GM19324 (cell line): ENCODE measurements around the gene FN3KRP.
A peak's percentile ranks its signal among the peaks of the same experiment; 100 is the strongest.

Source experiments
- ATAC-seq: cut with Tn5 transposase; IDR thresholded peaks from one replicate; pipeline ENCODE4 v1.9.1; 2021; ENCODE audit warnings: mild to moderate bottlenecking, moderate library complexity; ENCODE audit not compliant: unreplicated experiment, low FRiP score

FN3KRP gene

DNA sequence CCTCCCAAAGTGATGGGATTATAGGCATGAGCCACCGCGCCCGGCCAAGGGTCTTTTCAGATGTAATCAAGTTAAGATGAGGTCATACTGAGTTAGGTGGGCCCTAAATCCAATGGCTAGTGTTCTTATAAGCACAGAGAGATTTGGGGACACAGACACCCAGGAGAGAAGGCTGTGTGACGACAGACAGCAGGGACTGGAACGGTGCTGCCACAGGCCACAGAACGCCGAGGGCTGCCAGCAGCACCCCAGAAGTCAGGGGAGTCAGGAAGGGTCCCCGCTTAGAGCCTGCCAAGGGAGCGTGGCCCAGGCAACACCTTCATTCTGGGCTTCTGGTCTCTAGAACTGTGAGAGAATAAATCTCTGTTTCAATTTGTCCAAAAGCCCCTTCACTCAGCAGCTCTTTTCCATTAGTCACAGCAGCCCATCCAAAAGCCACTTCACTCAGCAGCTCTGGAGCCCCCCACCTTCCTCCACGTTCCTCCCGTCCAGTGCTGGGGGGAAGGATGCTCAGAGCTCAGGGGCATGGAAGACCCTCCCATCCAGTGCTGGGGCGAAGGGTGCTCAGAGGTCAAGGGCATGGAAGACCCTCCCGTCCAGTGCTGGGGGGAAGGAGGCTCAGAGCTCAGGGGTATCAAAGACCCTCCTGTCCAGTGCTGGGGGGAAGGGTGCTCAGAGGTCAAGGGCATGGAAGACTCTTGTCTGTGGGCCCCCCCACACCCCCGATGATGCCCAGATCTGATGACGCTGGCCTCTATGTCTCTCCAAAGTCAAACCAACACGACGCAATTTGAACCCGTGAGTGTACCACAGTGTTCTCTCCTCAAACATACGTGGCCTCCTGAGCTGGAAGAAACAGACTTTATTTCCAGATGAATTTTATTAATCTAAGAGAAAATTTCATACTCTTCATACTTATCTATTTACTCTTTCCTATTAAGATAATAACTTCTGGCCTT, 29.9 kb upstream of the FN3KRP start:
- no peak for ATAC-seq

- ATAC-seq = no peak
Measured at GRCh38 chr17:82687375-82687861, 29.1 kb upstream of the FN3KRP start.

DNA sequence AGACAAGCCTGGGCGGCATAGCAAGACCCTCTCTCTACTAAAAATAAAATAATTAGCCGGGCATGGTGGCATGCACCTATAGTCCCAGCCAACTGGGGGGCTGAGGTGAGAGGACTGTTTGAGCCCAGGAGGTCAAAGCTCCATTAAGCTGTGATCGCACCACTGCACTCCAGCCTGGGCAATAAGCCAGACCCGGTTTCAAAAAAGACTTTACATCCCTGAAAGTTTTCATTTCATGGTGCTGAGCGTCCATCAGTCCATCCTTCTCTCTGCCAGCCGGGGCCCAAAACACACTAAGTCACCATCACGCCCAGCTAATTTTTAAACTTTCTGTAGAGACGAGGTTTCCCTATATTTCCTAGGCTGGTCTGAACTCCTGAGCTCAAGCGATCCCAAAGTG, 28.6 kb upstream of the FN3KRP start:
- ATAC-seq = no peak

GRCh38 chr17:82689077-82689476, 27.4 kb upstream of the FN3KRP start:
- ATAC-seq = no peak

GRCh38 chr17:82690786-82691489, 25.6 kb upstream of the FN3KRP start:
- no peak for ATAC-seq

- no peak for ATAC-seq
Measured at GRCh38 chr17:82691714-82692113, 24.8 kb upstream of the FN3KRP start.

DNA sequence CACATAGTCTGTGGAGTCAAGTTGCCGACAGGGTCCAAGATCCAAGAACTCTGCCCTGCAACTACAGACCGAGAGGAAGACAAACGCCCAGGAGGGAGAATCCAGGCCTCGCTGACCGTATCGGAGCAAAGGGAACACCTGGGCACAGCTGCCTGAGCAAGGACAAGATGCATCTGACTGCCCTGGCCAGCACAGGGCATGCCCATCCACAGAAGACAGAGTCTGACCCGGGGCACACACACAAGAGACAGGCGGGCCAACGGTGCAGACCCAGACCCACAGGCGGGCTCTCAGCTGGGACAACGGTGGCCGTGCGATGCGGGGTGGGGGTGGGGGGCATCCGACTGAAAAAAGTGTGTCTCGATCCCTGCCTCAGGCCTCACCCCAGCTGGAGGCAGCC, 24.2 kb upstream of the FN3KRP start:
- no peak for ATAC-seq

- no peak for ATAC-seq
Measured at GRCh38 chr17:82693168-82693867, 23.2 kb upstream of the FN3KRP start.

DNA sequence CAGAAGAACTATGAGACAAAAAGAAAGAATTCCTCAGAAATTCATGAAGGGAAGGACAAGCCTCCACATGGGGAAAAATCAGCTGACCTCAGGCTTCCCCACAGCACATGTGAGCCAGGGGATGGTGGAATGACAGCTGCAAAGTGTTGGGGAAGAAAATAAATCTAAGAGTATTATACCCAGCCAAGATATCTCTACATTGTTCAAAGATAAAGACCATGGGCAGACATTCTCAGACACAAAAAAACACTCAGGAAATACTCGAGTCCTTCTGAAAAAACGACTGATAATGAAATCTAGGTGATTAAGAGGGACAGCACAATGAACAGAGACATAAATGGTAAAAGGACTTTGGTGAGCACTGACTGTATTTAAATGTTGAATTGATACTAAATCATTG, 21.9 kb upstream of the FN3KRP start:
- no peak for ATAC-seq

- no peak for ATAC-seq
Measured at GRCh38 chr17:82696259-82696658, 20.2 kb upstream of the FN3KRP start.

- no peak for ATAC-seq
Measured at GRCh38 chr17:82696916-82697807, 19.3 kb upstream of the FN3KRP start.

DNA sequence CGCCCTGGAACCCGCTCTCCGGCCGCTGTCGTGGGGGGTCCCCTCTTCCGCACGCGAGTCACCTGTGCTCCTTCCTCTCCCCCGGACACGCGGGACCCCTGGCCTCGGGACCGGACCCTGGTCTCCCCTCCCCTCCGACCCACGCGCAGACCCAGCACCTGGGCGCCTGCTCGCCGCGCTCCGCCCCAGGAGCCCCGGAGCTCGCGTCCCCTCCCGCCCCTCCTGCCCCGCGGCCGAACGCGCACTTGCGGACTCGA, 18.8 kb upstream of the FN3KRP start:
- ATAC-seq = no peak

GRCh38 chr17:82698065-82698973, 18.2 kb upstream of the FN3KRP start, which contains the start of gene RAB40B:
RAB40B (minus strand) TSS chr17:82698698; CDS start chr17:82698596, 102 bp downstream.
- peak; percentile 96 for ATAC-seq

GRCh38 chr17:82698974-82699442, 17.5 kb upstream of the FN3KRP start:
- ATAC-seq = peak; percentile 34

DNA sequence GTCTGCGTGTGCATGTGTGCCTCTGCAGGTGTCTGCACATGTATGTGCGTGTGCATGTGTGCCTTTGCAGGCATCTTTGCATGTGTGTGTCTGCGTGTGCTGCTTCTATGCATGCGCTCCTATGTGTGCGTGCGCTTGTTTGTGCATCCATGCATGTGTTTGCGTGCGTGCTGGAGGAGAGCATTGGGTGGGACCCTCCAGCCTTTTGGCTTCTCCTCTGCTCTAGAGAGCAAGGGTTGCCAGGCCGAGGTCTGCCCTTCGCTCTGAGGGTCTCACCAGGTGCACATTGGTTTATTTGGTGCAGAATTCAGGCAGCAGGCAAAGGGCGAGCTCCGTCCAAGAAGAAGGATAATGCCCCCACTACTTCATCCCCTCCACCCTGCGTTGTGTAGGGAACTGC, 17.0 kb upstream of the FN3KRP start:
- ATAC-seq = no peak

DNA sequence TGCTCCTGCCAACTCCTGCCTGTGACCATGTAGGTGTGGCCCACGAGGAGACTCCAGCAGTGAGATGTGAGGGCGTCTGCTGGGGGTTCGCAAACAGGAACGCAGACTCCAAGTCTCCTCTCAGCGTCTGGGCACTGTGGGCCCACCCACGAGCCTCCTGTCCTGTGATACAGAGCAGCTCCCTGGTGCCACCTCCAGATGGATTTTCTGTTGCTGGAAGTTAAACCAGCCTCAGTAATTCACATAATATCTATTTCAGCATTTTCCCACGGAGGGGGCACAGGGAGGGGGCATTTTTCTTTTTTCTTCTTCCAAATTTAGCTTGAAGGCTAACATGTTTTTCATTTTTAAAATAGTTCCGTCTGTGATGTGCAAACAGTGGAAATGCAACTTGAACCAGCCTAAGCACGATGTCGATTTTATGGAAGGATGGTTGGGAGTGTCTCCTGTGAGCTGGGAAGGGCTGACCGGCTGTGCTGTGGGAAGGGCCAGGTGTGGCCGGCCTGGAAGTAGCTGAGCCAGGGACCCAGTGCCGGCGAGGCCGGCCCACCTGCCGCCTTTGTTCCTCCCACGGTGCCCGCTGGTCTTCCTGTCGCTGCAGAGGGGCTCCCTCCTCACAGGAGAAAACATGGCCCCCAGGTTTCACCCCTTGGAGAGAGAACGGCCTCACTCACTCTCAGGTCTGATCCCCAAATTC, 14.1 kb upstream of the FN3KRP start:
- no peak for ATAC-seq

GRCh38 chr17:82703036-82703745, 13.3 kb upstream of the FN3KRP start:
- ATAC-seq = no peak
